HG02678 (cell line): ENCODE results near the gene FLCN.
A peak's percentile ranks its signal among the peaks of the same experiment; 100 is the strongest.
"Not testable (repeated sequence)": the region's sequence is repeated elsewhere in the genome, so short reads cannot be mapped to it uniquely, and the experiment has no call there.

ENCODE experiments used
- ATAC-seq: cut with Tn5 transposase; IDR thresholded peaks from one replicate; pipeline ENCODE4 v1.9.1; 2021; ENCODE audit warnings: mild to moderate bottlenecking, moderate library complexity; ENCODE audit not compliant: unreplicated experiment

The FLCN gene

GRCh38 chr17:17188586-17188985 is 48.4 kb downstream of the FLCN start:
- ATAC-seq = no peak

GRCh38 chr17:17186551-17187505 is 50.1 kb downstream of the FLCN start:
- no peak for ATAC-seq

GRCh38 chr17:17186051-17186450 is 50.9 kb downstream of the FLCN start:
- no peak for ATAC-seq

DNA sequence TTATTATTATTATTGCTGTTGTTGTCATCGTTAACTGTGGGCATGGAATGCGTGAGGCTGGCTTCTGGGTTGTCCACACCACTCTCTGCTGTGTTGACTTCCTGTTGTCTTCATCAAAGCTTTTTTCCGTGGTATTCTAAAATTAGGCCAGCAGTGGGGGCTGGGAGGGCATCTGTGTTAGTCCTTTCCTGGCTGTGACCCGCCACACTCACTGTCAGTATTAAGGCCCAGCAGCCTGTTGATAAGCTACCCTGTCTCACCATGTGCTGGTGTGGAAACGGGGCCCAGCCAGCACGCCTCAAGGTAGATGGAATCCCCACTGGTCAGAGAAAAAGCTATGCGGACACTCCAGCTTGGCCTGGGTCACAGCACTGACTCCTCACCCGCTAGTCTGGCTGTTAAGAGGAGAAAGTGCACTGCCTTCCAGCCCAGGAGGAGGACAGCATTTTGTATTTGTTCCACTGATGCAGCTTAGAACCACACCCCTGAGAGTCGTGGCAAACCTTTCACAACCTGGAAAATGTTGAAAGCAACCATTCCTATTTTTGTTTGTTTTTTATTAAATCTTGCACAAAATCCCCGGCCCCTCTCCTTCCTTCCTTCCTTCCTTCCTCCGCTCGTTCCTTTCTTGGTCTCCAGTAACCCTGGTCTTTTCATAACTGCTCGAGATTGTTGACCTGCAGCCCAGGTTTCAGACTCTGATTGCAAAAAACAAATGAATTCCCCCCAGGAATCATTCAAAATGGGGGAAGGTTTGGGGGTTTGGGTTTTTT is 51.8 kb downstream of the FLCN start:
- not testable (repeated sequence) for ATAC-seq

DNA sequence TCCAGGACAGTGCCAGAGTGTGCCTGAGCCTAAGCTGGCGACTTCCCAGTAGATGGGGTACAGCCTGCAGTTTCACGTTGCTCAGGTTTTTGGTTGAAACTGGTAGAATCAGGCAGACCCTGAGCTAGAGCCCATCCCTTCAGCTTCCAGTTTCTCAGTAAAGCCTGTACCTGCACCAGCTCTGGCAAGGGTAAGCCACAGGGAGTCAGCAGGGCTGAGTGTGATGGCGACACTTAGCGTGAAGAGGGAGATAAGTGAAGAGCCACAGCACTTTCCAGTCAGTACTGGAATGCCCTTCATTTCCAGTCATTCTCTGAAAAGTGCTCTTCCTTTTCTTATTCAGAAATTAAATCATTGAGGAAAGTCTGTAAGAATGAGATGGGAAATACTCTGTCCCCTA is 53.2 kb downstream of the FLCN start:
- no peak for ATAC-seq

DNA sequence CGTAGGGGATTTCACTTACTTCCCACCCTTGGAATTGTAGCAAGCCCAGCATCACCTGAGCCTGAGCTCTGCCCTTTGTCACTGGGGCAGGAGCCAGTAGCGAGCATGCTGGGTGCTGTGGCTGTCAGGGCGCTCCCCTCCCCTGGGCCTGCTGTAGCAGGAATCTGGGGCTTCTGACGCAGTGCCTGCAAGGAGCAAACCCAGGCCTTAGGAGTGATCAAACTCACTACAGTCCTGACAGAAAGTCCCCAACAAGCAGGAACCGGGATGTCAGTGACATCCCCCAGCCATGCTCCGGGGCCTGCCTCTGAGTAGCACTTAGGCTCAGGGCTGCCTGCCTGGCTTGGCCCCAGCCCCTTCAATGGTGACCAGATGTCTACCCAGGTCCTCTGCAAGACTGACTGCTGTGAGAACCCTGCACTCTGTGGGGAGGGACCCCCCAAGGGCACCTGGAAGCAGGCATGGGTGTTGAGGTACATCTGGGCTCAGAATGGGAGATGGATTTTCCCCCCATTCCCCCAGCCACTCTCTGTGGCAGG is 54.3 kb downstream of the FLCN start:
- no peak for ATAC-seq

- ATAC-seq = peak; percentile 53
Measured at GRCh38 chr17:17181666-17182597, 55.0 kb downstream of the FLCN start.

- ATAC-seq = no peak
Measured at GRCh38 chr17:17180741-17181525, 56.0 kb downstream of the FLCN start.

DNA sequence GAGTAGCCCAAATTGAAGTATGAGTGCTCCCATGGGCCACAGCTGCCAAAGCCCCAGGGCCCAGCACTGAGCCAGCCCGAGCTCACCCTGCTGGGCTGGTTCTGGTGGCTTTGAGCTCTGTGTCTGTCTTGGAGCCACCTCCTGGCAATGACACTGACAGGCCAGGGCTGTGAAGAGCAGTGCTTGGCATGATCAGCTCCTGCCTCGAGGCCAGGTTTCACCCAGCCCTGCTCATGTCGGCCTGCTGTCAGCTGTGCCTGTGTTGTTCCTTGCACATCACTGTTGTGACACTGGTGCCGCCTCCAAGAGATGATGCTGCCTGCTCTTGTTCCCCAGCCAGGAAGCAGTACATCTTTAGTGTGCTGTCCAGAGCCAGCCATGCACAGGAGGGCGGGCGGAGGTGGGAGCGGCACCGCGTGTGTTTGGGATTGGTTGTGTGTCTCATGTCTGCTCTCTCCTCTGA is 56.8 kb downstream of the FLCN start:
- no peak for ATAC-seq

- ATAC-seq = peak; percentile 55
Measured at GRCh38 chr17:17179371-17179827, 57.6 kb downstream of the FLCN start.

- no peak for ATAC-seq
Measured at GRCh38 chr17:17177176-17177575, 59.8 kb downstream of the FLCN start.

DNA sequence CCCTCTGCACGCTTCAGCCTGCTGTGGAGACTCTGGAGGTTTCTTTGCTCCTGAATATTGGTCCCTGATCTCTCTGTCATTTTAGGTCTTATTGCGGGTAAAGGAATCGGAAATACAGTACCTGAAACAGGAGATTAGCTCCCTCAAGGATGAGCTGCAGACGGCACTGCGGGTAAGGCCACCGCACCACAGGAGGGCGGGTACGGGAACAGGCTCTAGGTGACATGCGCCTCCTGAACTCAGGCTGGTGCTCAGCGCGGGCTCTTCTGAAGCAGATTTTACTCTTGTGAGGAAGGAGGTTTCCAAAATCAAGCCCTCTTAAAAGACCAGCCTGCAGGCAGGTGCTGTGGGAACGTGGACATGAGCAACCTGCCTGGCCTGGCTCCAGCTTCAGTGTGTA is 60.6 kb downstream of the FLCN start:
- no peak for ATAC-seq

- ATAC-seq = no peak
Measured at GRCh38 chr17:17175917-17176316, 61.1 kb downstream of the FLCN start.

- ATAC-seq = no peak
Measured at GRCh38 chr17:17175340-17175739, 61.6 kb downstream of the FLCN start.

GRCh38 chr17:17173921-17174320 is 63.0 kb downstream of the FLCN start:
- no peak for ATAC-seq

GRCh38 chr17:17172990-17173389 is 64.0 kb downstream of the FLCN start:
- ATAC-seq = no peak

GRCh38 chr17:17172001-17172939 is 64.7 kb downstream of the FLCN start:
- no peak for ATAC-seq

DNA sequence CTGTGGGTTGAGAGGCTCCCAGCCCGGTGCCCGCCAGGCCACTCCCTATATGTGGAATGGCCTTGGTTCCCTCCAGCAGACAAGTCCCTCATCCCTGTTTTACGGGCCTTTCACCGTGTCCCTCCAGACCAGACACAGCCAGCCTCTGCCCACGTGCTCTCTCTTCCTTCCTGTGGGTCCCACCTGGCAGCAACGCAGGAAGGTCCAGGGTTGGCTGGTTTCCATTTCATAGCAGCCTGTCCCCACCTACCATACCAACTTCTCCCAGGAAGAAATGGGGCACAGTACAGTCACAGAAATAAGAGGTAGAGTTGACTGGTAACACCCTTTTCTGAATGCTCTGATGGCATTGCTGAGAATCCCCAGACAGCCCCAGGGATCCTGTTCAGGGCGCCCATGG is 65.8 kb downstream of the FLCN start:
- ATAC-seq = no peak
